ENCODE measurements around the gene ABCB11. TPM values are rescaled to one million over a fixed set of nuclear protein-coding genes. Genes with fewer than 3 reads are reported as not detected.

Gene ABCB11
- total and polyA plus RNA-seq, 7 donors: 0.01 to 0.12 (median 0.04) TPM; not detected in 2

GRCh38 chr2:169050476-169051240 lies 19.5 kb upstream of the ABCB11 start:
- H3K4me1 ChIP-seq: no peaks in the 10 kb centered on the region
- 88 to 92% (median 92%) methylated on average over 5 of the region's 5 CpGs for WGBS, 3 donors
- no peak overlapping the region for H3K27ac ChIP-seq
- no peak for ATAC-seq
- H3K9me3 ChIP-seq: no peaks in the 10 kb centered on the region
- intact Hi-C loops (cut with DNase I): no loop called here
- DNase-seq: no peak
- no peak overlapping the region for H3K4me3 ChIP-seq
- TF ChIP-seq CTCF (IDR thresholded peaks at IDR 0.05): no peak
- H3K36me3 ChIP-seq (ENCODE audit: insufficient read depth in 1 of 2, low read depth in 1 of 2): no peaks in the 10 kb centered on the region
- no peaks in the 10 kb centered on the region for H3K27me3 ChIP-seq (ENCODE audit: insufficient read depth in 3 of 3, low read length in 2 of 3)

- Histone ChIP-seq H3K27me3 (ENCODE audit: insufficient read depth in 3 of 3, low read length in 2 of 3) (no peaks in the 10 kb centered on the region), H3K36me3 (ENCODE audit: insufficient read depth in 1 of 2, low read depth in 1 of 2) (no peaks in the 10 kb centered on the region), H3K9me3 (no peaks in the 10 kb centered on the region), H3K4me3 (no peak overlapping the region), H3K4me1 (no peaks in the 10 kb centered on the region), H3K27ac (no peak overlapping the region)
- ATAC-seq (no peak), DNase-seq (no peak)
- no peak for TF ChIP-seq CTCF (IDR thresholded peaks at IDR 0.05)
- 71 to 79% (median 71%) methylated on average over 3 of the region's 3 CpGs for WGBS, 3 donors
- intact Hi-C loops (cut with DNase I): no loop called here
Measured at GRCh38 chr2:169049142-169049541, 18.0 kb upstream of the ABCB11 start.

DNA sequence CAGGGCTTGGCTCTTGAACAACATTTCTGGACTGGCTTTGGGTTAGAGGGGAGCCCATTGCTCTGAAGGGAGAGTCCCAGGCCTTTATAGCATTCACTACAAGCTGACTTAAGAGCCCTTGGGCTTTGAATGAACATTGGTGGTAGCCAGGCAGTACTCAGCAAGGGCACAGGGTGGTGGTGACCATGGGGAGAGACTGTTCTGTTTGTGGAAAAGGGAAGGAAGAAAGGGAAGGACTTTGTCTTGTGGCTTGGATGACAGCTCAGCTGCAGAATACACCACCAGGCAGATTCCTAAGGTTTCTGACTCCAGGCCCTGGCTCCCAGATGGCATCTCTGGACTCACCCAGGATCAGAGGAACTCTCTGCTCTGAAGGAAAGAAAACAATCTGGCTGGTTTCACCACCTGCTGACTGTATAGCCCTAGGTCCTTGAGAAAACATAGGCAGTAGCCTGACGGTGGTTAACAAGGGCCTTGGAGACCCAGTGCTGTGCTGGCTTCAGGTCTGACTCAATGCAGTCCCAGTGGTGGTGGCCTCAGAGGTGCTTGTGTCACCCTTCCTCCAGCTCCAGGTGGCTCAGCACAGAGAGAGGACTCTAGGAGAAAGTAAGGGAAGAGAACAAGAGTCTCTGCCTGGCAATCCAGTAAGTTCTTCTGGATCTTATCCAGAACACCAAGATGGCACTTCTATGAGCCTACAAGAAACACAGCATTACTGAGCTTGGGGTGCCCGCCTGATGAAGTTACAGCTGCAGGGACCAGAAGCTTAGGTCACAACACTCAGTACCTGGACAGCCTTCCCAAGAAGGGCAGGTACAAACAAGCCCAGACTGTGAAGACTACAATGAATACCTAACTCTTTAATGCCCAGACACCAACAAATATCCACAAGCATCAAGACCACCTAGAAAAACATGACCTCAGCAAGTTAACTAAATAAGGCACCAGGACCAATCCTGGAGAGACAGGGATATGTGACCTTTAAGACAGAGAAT lies 16.4 kb upstream of the ABCB11 start:
- H3K4me1 ChIP-seq: no peaks in the 10 kb centered on the region
- H3K27me3 ChIP-seq (ENCODE audit: insufficient read depth in 3 of 3, low read length in 2 of 3): no peaks in the 10 kb centered on the region
- no peaks in the 10 kb centered on the region for H3K36me3 ChIP-seq (ENCODE audit: insufficient read depth in 1 of 2, low read depth in 1 of 2)
- intact Hi-C loops (cut with DNase I): no loop called here
- 64 to 88% (median 82%) methylated on average over 2 of the region's 2 CpGs for WGBS, 3 donors
- ATAC-seq (no peak), DNase-seq (no peak)
- H3K9me3 ChIP-seq: peaks cover 3% of the 10 kb centered on the region
- TF ChIP-seq CTCF (IDR thresholded peaks at IDR 0.05): no peak
- no peak overlapping the region for H3K4me3 ChIP-seq
- H3K27ac ChIP-seq: no peak overlapping the region

GRCh38 chr2:169046440-169047151 lies 15.5 kb upstream of the ABCB11 start:
- no peak for DNase-seq
- Histone ChIP-seq H3K4me1 (no peaks in the 10 kb centered on the region), H3K9me3 (peaks cover 3% of the 10 kb centered on the region), H3K4me3 (no peak overlapping the region), H3K27ac (no peak overlapping the region), H3K27me3 (ENCODE audit: insufficient read depth in 3 of 3, low read length in 2 of 3) (no peaks in the 10 kb centered on the region), H3K36me3 (ENCODE audit: insufficient read depth in 1 of 2, low read depth in 1 of 2) (no peaks in the 10 kb centered on the region)
- no peak for ATAC-seq
- intact Hi-C loops (cut with DNase I): no loop called here
- WGBS, 3 donors: 64 to 70% (median 70%) methylated on average over 4 of the region's 4 CpGs
- no peak for TF ChIP-seq CTCF (IDR thresholded peaks at IDR 0.05)
